GM18861 (cell line): ENCODE results near the gene PAX8.
A peak's percentile ranks its signal among the peaks of the same experiment; 100 is the strongest.

Source experiments
- ATAC-seq: cut with Tn5 transposase; IDR thresholded peaks from one replicate; pipeline ENCODE4 v1.9.1; 2021; ENCODE audit not compliant: unreplicated experiment

The PAX8 gene

DNA sequence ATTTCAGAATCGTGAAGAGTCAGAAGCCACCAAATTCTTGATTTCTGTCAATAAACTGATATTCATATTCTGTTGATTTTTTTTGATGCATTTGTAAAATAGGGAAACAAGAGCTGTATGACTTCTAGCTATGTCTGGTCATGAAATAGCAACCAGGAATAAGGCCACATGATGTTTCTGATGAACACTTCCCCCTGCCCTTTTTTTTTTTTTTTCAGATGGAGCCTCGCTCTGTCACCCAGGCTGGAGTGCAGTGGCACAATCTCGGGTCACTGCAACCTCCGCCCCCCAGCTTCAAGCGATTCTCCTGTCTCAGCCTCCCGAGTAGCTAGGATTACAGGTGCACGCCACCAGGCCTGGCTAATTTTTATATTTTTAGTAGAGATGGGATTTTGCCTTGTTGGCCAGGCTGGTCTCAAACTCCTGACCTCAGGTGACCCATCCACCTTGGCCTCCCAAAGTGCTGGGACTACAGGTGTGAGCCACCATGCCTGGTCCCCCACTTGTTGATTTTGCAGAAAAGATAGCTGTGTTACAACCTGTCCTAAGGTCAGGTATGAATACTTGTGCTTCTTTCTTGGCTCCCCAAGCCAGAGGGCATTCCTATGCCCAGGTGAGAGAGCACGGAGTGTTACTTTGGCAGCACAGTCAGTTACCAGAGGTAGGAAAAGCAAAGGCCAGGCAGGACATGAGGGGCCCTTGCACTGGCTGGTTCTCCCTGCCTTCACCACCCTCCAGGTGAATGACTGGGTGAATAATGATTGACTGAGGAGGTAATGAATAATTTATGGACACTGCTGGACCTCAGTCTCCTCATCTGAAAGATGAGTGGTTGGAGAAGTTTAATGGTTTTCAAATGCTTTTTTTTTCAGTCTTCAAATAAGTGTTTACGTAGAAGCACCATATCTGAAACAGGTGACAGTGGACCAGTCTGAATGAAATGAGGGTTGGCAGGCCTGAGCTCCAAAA, 39.6 kb downstream of the PAX8 start:
- no peak for ATAC-seq

DNA sequence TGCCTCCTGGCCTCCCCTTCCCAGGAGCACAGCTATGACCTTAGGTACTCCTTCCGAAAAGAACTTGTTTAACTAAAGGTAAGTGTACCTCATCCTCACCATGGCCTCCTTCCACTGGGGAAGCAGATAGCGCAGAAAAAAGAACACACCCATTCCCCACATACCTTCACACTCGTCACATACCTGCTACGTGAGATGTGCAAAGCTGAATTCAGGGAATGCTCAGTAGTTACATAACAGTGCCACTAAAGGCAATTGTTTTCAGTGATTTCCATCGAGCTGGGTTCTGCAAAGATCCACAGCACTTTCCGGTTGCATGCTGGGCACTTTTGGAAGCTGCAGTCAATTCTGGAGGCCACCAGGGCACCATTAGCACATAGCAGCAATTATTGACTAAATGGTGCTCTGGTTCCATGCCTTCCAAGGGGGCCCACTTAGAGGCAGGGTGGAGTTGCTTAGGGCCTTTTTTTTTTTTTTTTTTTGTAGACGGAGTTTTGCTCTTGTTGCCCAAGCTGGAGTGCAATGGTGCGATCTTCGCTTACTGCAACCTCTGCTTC, 41.0 kb downstream of the PAX8 start:
- no peak for ATAC-seq

DNA sequence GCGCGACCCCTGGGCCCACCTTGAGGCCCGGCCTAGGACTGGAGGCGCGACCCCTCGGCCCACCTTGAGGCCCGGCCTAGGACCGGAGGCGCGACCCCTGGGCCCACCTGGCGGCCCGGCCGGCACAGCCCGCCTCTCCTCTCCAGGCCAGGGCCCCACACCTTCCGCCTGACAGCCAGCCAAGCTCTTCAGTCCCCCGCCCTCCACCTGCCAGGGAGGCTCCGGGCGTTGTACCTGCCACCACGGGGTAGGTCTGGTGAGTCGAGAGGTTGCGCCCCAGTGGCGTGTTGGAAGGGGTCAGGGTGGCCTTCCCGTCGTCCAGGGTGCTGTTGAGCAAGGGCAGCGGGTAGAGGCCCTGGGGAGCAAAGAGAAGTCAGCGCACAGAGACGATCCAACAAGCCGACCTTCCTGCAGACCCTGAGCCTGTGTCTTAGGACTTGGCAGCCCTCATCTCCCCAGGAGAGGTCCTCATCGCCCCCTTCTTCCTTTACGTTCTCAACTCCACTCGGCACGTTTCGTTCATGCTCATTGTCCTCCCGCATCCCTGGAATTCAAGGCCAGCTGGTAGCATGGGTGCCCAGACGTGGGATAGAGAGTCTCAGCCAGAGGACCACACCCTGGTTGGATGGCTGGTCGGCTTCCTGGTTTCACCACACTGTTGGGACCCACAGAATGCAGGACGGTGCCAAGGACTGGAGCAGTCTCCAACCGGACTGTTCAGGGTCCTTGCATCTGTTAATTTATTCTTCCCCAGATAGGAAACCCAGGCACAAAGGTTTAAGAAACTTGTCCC, 42.2 kb downstream of the PAX8 start:
- no peak for ATAC-seq

DNA sequence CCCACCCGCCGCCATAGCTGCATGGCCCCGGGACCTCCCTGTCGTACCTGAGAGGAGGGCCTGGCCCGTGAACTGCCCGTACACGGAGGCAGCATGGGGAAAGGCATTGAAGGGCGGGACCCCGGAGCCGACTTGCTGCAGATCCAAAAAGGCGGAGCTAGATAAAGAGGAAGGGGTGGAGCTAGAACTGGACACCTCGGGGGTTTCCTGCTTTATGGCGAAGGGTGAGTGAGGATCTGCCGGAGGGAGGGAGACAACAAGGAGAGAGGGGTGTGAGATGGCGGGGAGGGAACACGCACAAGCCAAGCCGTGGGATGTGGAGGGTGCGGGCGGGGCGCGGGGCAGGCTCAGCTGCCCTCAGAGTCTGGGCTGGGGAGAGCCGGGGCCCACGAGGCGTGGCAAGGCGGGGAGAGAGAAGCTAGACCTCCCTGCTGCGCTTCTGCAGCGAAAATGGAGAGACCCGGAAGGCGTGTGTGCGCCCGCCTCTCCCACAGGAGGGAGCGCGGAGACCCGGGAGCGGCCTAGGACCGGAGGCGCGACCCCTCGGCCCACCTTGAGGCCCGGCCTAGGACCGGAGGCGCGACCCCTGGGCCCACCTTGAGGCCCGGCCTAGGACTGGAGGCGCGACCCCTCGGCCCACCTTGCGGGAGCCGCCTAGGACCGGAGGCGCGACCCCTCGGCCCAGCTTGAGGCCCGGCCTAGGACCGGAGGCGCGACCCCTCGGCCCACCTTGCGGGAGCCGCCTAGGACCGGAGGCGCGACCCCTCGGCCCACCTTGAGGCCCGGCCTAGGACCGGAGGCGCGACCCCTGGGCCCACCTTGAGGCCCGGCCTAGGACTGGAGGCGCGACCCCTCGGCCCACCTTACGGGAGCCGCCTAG, 43.1 kb downstream of the PAX8 start:
- ATAC-seq, result peak; percentile 67

DNA sequence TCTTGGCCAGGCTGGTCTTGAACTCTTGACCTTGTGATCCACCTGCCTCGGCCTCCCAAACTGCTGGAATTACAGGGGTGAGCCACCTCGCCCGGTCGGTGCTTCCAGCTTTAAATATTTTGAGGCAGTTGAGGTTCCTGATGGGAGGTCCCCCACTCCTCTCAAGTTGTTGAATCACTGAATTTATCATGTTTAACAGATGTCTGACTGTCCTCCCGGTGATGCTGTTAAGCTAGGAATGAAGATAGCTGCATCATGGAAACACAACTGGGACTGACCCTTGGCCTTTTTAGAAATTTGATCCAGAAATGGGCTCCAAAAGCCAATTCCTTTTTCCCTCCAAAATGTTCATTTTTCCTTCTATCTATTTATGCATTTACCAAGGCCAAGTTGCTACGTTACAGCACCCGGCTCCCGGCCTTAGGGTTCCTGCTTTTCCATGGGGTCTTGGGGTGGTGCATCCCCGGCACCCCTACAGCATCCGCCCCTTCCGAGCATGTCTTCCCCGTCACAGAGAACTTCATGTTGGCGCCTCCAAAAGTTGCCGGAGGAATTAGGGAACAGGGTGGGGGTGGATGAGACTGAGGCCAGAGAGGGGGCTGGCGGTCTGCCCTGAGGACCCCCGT, 43.9 kb downstream of the PAX8 start:
- ATAC-seq, result no peak

DNA sequence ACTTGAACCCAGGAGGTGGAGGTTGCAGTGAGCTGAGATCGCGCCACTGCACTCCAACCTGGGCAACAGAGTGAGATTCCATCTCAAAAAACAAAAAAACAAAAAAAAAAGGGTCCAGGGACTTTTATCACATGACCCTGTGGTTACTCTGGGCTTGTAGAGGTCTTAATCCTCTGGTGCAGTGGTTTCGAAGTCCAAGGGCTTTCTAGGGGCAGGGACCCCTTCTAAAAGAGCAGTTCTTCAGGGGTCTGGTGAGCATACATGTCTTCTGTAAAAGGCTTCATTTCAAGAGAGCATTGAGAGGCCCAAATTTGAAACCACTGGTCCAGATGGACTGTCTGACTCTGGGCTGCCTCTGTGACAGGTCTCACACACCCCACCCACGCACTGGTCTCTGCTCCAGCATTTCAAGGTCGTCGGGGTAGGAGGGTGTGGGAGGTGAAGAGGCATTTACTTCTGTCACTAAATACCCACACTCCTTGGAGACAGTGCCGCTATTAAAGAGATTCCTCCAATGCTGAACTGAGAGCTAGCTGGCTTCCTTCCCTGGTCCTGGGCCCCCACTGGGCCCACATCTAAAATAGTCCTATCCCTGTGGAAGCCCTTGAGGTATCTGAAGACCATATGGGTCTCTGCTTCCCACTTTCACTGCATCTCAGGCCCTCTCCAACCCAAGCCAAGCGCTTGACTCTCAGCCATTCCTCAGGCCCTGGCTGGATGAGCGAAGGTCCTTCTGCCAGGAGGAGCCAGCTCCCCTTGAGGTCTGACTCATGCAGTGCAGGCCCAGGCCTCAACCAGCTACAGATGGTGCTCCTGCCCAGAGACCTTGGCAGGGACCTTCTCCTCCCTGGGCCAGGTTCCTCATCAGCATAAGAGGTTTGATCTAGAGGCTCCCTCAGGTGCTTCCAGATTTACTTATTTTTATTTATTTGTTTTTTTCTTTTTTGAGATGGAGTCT, 44.8 kb downstream of the PAX8 start:
- no peak for ATAC-seq

DNA sequence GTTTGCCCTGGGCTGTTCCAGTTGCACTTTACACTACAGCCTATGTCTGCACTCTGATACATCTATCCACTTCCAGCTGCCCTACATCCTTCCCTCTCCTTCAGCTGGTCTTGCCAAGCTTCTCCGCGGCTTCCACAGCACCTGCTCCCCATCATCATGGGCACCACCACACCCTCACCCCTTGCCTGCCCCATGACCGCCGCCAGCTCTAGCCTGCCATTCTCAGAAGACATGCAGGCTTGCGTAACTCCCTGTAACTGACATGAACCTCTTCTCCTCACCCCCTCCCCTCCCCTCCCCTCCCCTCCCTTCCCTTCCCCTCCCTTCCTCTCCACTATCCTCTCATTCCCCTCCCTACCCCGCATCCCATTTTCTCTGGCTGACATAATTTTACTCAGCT, 46.0 kb downstream of the PAX8 start:
- ATAC-seq, result no peak

DNA sequence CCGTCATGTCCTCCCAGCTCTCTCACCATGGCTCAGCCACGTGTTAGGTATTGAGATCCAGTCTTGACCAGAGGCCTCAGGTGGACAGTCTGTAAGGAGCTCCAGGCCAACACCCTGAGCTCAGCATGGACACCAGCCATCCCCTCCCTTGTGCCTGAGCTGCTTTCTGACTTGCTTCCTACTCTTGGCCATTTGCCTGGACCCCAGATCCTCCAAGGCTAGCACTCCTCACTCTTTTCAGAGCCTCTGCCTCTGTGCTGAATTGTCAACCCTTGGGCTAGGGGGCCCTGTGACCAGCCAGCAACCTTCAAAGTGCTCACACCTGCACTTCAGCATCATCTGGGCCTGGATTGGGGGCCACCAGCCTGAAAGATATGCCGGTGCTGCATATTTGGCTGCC, 46.6 kb downstream of the PAX8 start:
- ATAC-seq, result no peak

DNA sequence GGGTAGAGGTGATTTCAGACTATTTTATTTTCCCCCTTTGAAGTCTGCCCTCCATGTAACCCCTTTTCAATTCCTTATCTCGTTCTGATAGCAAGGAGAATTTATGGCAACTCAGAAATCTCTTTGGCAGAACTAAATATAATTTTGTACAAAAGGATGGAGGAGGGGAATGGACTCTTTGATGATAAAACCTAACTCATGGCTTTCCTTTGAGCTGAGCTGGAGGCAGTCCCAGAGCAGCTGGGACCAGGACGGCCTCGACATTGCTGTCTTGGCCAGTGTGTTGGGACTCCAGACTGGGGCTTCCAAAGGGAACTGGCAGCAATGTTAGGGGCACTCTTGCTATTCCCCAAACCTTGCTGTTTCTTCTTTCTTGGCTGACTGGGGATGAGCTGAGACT, 47.7 kb downstream of the PAX8 start:
- ATAC-seq, result no peak

DNA sequence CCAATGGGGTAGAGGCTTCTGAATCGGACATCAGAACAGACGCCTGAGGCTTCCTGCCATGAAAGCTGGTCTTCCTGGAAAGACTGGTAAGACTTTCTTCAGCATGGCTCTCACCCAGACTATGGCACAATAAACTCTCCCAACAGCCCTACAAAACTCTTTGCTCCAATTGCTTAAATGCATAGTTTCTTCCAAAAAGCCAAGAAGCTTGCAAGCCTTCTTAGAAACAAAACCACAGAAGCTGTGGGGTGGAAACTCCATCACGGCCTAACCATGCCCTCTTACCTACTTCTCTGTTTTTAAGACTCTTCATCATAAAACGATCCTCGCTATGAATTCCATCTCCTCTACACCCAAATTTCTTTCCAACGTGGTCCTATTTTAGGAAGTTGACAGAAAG, 48.2 kb downstream of the PAX8 start:
- no peak for ATAC-seq

DNA sequence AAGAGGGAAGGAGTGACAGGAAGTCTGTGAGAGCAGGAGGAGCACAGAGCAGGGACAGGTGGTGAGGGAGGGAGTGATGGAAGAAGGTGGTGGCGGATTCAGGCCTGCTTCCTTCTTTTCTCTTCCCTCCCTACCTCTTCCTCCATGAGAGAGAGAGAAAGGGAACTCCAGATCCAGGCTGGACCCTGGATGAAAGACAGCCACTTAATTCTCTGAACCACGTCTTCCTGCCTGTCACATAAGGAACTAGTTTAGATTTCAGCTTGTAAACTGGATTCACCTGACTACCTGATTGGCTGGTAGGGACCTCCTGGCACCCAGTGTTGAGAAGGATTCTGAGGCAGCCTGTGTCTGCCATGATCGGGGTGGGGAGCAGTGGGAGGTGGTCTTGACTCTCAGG, 48.9 kb downstream of the PAX8 start:
- ATAC-seq, result no peak

DNA sequence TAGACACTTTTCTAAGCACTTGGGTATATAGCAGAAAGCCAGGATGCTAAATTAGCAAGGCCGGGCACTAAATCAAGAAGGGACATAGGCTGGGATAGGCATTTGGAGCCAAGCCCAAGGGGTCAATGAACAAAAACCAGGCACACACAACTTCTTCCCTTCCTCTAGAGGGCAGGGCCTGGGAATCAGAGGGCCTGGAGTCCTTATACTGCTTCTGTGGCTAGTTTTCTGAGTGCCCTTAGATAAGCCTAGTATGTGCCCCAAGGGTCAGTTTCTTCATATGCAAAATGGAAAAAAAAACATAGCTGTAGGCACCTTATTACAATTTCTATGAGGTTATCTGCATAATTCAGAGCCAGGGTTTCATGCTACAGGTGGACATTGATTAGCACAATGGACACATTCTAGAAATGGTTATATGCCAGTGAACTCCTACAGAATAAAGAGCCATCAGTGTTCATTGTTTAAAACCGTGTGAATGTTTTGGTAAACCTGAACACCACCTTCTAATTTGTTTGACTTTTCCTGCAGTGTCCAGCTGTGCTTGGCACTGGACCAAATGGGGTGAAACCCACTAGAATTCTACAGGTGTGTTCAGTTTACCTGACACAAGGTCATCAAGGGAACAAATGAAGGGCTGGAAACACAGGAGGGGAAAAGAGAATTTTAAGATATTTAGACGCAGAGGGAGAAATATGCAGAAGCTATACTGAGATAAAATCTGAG, 49.6 kb downstream of the PAX8 start:
- ATAC-seq, result no peak

DNA sequence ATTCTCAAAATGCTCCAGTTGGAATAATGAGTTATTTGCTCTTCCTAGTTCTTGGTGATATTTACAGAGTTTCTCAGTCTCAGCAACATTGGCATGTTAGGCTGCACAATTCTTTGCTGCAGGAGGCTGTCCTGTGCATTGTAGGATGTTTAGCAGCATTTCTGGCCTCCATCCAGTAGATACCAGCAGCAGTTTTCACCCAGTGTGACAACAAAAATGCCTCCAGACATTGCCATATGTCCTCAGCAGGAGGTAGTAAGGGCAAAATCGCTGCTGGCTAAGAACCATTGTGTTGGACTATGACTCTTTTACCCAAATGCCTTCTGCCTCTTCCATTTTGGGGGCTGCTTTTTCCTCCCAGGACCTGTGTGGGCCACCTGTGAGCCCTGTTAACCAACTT, 50.4 kb downstream of the PAX8 start:
- ATAC-seq, result no peak

DNA sequence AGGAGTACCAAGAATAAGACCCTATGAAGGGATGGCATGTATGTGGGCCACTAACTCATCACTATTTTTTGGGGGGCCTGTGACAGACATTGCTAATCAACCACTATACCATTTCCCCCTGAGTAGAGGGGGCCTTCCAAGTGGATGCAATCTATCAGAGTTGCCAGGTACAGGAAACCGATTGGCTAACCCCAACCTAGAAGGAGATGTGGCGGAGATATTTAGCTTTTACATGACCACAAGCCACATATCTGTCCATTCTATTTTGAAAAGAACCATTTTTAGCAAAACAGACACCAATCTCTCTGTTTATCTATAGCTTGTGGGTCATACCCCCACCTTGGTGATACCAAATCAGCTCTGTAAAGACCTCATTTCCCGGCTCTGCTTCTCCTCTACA, 51.0 kb downstream of the PAX8 start:
- no peak for ATAC-seq

DNA sequence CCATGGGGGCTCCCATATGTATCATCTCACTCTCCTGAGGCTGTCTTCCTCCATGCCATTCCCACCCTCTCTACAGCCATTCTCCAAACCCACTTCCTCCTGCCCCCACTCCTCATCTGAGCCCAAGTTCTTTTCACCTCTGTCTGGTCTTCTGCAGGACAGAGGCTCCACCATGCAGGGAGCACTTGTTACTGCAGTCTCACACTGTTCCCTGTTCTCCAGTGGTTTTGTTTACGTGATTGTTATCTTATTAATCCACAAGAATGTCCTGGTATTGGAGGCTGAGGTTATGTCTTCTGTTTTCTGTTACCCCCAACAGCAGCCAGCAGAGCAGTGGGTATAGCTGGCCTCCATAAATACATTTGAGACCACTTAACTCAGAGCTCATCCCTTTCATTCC, 51.4 kb downstream of the PAX8 start:
- ATAC-seq, result no peak

DNA sequence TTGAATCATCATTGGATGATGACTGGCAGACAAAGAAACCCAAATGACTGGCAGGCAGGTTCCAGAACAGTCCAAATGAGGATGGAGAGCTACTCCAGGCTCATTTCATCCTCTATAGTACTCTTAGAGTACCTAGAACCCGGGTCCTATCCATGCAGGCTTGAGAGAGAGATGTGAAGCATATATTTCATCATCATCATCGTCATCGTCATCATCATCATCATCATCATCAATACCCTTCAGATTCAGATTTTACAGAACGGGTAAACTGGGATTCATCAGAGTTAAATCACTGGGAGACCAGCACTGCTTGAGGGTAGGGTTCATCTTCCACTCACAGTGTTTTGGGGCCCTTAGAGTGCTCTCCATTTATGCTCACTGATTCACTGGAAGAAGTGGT, 52.3 kb downstream of the PAX8 start:
- no peak for ATAC-seq

DNA sequence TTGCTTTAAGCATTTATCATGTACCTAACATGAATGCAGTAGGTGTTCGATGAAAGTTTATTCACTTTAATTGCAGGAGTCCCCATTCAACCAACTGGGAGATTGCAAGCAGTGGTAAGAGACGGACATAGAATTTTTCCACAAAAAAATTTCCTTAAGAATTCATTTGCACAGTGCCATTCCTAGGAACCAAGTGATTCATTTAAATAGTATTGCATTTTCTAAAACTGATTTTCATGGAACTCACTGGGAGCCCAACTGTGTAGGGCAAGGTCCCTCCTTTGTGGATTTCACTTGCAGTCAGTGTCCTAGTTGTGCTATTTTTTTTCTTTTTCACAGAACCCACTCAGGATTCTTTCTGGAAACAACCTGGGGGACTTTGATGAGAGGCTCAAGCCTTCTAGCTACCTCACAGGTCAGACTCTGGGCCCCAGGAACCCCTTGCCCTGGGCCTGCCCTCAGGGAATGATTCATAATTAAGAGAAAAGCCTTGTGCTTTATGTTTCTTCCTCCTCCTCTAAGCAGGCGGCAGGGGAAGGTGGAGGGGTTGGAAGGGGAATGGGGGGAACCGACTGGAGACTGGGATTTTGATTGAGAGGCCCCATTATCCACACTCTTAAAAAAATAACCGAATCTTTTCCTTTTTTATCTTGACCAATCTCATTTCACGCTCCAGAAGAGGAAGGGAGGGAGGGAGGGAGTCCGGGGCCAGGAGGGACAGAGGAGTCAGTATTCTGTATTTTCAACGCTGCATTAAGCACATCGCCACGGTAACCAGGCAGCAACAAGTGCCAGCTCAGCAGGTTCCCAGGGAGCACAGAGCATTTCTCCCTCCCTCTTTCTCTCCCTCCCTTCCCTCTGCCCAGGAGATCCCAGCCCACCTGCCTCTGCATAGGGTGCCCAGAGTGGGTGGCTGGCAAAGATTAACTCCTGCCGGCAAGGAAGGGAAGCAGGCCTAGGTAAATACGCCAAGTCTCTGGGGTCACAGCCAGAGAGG, 53.2 kb downstream of the PAX8 start:
- ATAC-seq, result no peak
